B cell (primary cell): Measurements from ENCODE around the gene PHF21B.

Experiments
- CTCF ChIP-seq: fragments of 200-600 bp; IDR thresholded peaks from one replicate; pipeline ENCODE4 v1.8.0; 2022; ENCODE audit warnings: antibody characterized with exemption, mild to moderate bottlenecking
- EZH2 ChIP-seq: IDR thresholded peaks from 2 replicates; pipeline ENCODE4 v1.6.1; 2012; ENCODE audit warnings: borderline replicate concordance, low read depth, mild to moderate bottlenecking, moderate library complexity, low read length; ENCODE audit not compliant: insufficient read depth, poor library complexity, severe bottlenecking

- TF ChIP-seq CTCF (no peak), EZH2 (no peak)
These were observed 49.5 kb upstream of the PHF21B start for GRCh38 chr22:45059296-45059695.
